H1 (cell line): ENCODE results near the gene TRABD.

Experiments
- ATF3 ChIP-seq: IDR thresholded peaks from 2 replicates; pipeline ENCODE4 v1.6.1; 2011; ENCODE audit warnings: low read depth, mild to moderate bottlenecking, low read length; ENCODE audit not compliant: insufficient read depth
- CEBPB ChIP-seq: IDR thresholded peaks from 2 replicates; pipeline ENCODE4 v1.6.1; 2012; ENCODE audit warnings: low read depth, low read length
- CTCF ChIP-seq, 3 experiments: IDR thresholded peaks; 1 replicate in 2 of 3; 2 replicates in 1 of 3; pipeline versions ENCODE4 v1.5.1 to v1.6.1; 2011; ENCODE audit warnings: low read length in 3 of 3, mild to moderate bottlenecking in 3 of 3, inconsistent platforms in 2 of 3, low read depth in 1 of 3, moderate library complexity in 1 of 3; ENCODE audit not compliant: insufficient read depth in 1 of 3; ENCODE audit errors: control extremely low read depth in 1 of 3
- EP300 ChIP-seq, 2 experiments: IDR thresholded peaks; 1 replicate in 1 of 2; 2 replicates in 1 of 2; pipeline ENCODE4 v1.6.1; 2011 to 2012; ENCODE audit warnings: low read depth in 2 of 2, low read length in 2 of 2, mild to moderate bottlenecking in 2 of 2, borderline replicate concordance in 1 of 2, inconsistent platforms in 1 of 2, moderate library complexity in 1 of 2
- EZH2 ChIP-seq: fragments of 200-600 bp; sonication (generic); IDR thresholded peaks from 2 replicates; pipeline ENCODE4 v1.7.1; 2012; ENCODE audit warnings: low read depth, mild to moderate bottlenecking, moderate library complexity, low read length, inconsistent platforms; ENCODE audit not compliant: severe bottlenecking
- MAX ChIP-seq: IDR thresholded peaks from 2 replicates; pipeline ENCODE4 v1.6.1; 2012; ENCODE audit warnings: inconsistent platforms
- POLR2A ChIP-seq, 2 experiments: IDR thresholded peaks; 1 replicate in 1 of 2; 2 replicates in 1 of 2; pipeline ENCODE4 v1.6.1; 2011; ENCODE audit warnings: low read depth in 2 of 2, low read length in 2 of 2, mild to moderate bottlenecking in 2 of 2; ENCODE audit errors: control extremely low read depth in 1 of 2
- RAD21 ChIP-seq, 2 experiments: IDR thresholded peaks in 1 of 2; conservative IDR thresholded peaks in 1 of 2; 2 replicates each; pipeline ENCODE4 v1.6.1; 2011; ENCODE audit warnings: low read depth in 2 of 2, low read length in 2 of 2, improper control_type of control experiment in 1 of 2, inconsistent platforms in 1 of 2, mild to moderate bottlenecking in 1 of 2, moderate library complexity in 1 of 2
- RFX5 ChIP-seq: IDR thresholded peaks from 2 replicates; pipeline ENCODE4 v1.6.1; 2011; ENCODE audit warnings: low read depth, low read length, improper control_type of control experiment, borderline replicate concordance
- SIN3A ChIP-seq, 2 experiments: IDR thresholded peaks in 1 of 2; conservative IDR thresholded peaks in 1 of 2; 2 replicates each; pipeline ENCODE4 v1.6.1; 2011 to 2012; ENCODE audit warnings: low read length in 2 of 2, improper control_type of control experiment in 1 of 2, low read depth in 1 of 2, mild to moderate bottlenecking in 1 of 2
- SIX5 ChIP-seq: IDR thresholded peaks from 2 replicates; pipeline ENCODE4 v1.6.1; 2011; ENCODE audit warnings: mild to moderate bottlenecking, low read depth, low read length
- SP4 ChIP-seq: IDR thresholded peaks from 2 replicates; pipeline ENCODE4 v1.6.1; 2012; ENCODE audit warnings: low read length, inconsistent platforms
- SUZ12 ChIP-seq: fragments of 200-600 bp; sonication (generic); IDR thresholded peaks from 2 replicates; pipeline ENCODE4 v1.6.1; 2012; ENCODE audit warnings: mild to moderate bottlenecking, inconsistent platforms, low read length, moderate library complexity, mixed read lengths
- TBP ChIP-seq: IDR thresholded peaks from 2 replicates; pipeline ENCODE4 v1.6.1; 2011; ENCODE audit warnings: low read depth, low read length, improper control_type of control experiment

GRCh38 chr22:50171965-50172421, 13.7 kb upstream of the TRABD start:
- TF ChIP-seq RAD21 (IDR thresholded peaks at IDR 0.05 in 1 of 2, conservative IDR thresholded peaks at IDR 0.05 in 1 of 2; ENCODE audit: low read depth in 2 of 2, low read length in 2 of 2), result no peak
- no peak for TF ChIP-seq CTCF (IDR thresholded peaks at IDR 0.05; ENCODE audit: control extremely low read depth in 1 of 3, insufficient read depth in 1 of 3, low read depth in 1 of 3, low read length in 3 of 3)
- TF ChIP-seq MAX, result no peak
- TF ChIP-seq POLR2A (IDR thresholded peaks at IDR 0.05; ENCODE audit: control extremely low read depth in 1 of 2, low read depth in 2 of 2, low read length in 2 of 2), result no peak
- TF ChIP-seq SUZ12, result no peak
- TF ChIP-seq CEBPB, result no peak
- no peak for TF ChIP-seq EZH2
- TF ChIP-seq SIX5, result no peak
- TF ChIP-seq SP4, result no peak
- TF ChIP-seq TBP, result no peak
- TF ChIP-seq EP300 (IDR thresholded peaks at IDR 0.05; ENCODE audit: borderline replicate concordance in 1 of 2, low read depth in 2 of 2, low read length in 2 of 2), result no peak
- TF ChIP-seq ATF3, result no peak
- TF ChIP-seq RFX5, result no peak
- no peak for TF ChIP-seq SIN3A (conservative IDR thresholded peaks at IDR 0.05 in 1 of 2, IDR thresholded peaks at IDR 0.05 in 1 of 2; ENCODE audit: low read depth in 1 of 2, low read length in 2 of 2)
